PFSK-1 (cell line): ENCODE data around the gene LHX1.

Experiments used
- FOXP2 ChIP-seq: optimal IDR thresholded peaks from 2 replicates; pipeline ENCODE3; 2011; ENCODE audit warnings: borderline replicate concordance, control low read depth, inconsistent platforms; ENCODE audit not compliant: insufficient read depth; ENCODE audit errors: extremely low read length, extremely low read depth
- POLR2AphosphoS5 ChIP-seq: IDR thresholded peaks from 2 replicates; pipeline ENCODE4 v1.6.1; 2012; ENCODE audit warnings: low read depth, mild to moderate bottlenecking, control low read depth, low read length, moderate library complexity
- REST ChIP-seq, 2 experiments: IDR thresholded peaks; 2 replicates each; pipeline versions ENCODE4 v1.6.1 to v1.8.0; 2011 to 2012; ENCODE audit warnings: low read depth in 2 of 2, low read length in 2 of 2, control low read depth in 1 of 2, inconsistent platforms in 1 of 2, mild to moderate bottlenecking in 1 of 2, moderate library complexity in 1 of 2; ENCODE audit not compliant: insufficient read depth in 1 of 2
- SIN3A ChIP-seq: IDR thresholded peaks from 2 replicates; pipeline ENCODE4 v1.6.1; 2012; ENCODE audit warnings: mild to moderate bottlenecking, low read length, moderate library complexity, borderline replicate concordance; ENCODE audit not compliant: insufficient read depth
- TAF1 ChIP-seq: IDR thresholded peaks from 2 replicates; pipeline ENCODE4 v1.6.1; 2012; ENCODE audit warnings: low read length, control low read depth, borderline replicate concordance; ENCODE audit not compliant: insufficient read depth

LHX1 gene

DNA sequence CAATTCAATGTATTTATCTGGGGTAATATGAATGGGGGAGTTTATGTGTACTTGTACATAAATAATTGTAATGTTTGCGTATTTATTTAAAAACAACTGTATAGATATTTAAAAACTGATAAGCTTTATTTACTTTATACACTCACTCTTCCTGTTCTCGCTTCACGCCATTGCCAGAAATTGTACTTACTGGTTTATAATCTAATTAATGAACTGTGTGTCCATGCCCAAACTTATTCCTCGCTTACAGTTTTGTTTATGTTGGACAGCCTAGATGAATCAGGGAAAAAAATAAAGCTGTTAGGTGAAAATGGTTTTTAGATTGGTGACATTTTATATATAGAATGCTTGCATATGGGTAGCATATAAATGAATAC lies 42.3 kb downstream of the LHX1 start:
- no peak for TF ChIP-seq REST (IDR thresholded peaks at IDR 0.05; ENCODE audit: insufficient read depth in 1 of 2, low read depth in 2 of 2, low read length in 2 of 2)
- no peak for TF ChIP-seq POLR2AphosphoS5
- no peak for TF ChIP-seq FOXP2
- no peak for TF ChIP-seq TAF1
- peak; percentile 77; the same call in 1 of the 2 replicates for TF ChIP-seq SIN3A

DNA sequence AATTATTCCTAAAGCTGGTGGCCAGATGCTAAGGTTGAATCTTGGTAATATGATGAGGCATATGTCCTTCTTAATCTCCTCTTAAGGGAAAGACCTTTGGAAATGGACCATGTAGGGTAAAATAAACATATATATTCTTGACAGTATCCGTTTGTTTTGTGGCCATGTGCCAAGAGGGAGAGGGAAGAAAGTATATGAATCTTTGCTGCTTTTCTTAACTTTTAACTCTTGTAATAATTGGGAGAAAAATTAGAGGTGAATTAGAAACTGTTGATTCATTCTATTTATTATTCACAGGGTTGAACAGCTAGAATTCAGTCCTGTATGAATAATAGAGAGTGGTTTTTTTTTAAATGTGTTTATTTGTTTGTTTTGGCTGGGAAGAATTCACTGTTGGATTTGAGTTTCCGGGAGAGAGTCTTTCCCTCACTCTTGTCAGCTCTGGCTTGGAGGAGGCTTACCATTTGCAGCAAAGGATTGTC lies 43.0 kb downstream of the LHX1 start:
- TF ChIP-seq POLR2AphosphoS5 (no peak), TAF1 (no peak), REST (IDR thresholded peaks at IDR 0.05; ENCODE audit: insufficient read depth in 1 of 2, low read depth in 2 of 2, low read length in 2 of 2) (no peak), SIN3A (no peak), FOXP2 (no peak)

- no peak for TF ChIP-seq TAF1
- TF ChIP-seq FOXP2: no peak
- TF ChIP-seq REST (IDR thresholded peaks at IDR 0.05; ENCODE audit: insufficient read depth in 1 of 2, low read depth in 2 of 2, low read length in 2 of 2): no peak
- TF ChIP-seq SIN3A: no peak
- no peak for TF ChIP-seq POLR2AphosphoS5
Measured at GRCh38 chr17:36983618-36984017, 46.3 kb downstream of the LHX1 start.

DNA sequence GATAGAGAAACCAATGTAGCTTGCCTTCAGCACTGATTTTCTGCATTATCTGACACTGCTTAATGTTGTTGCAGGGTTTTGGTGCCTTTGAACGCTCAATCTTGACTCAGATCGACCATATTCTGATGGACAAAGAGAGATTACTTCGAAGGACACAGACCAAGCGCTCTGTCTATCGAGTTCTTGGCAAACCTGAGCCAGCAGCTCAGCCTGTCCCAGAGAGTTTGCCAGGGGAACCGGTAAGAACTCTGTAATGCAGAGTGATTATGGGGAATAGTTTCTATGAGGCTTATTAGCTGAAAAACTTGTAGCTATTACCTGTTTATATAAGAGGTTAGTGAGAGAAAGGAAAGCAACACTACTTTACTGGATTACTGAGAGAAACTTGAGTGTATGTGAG lies 51.9 kb downstream of the LHX1 start:
- TF ChIP-seq FOXP2 (no peak), REST (IDR thresholded peaks at IDR 0.05; ENCODE audit: insufficient read depth in 1 of 2, low read depth in 2 of 2, low read length in 2 of 2) (no peak), TAF1 (no peak)

DNA sequence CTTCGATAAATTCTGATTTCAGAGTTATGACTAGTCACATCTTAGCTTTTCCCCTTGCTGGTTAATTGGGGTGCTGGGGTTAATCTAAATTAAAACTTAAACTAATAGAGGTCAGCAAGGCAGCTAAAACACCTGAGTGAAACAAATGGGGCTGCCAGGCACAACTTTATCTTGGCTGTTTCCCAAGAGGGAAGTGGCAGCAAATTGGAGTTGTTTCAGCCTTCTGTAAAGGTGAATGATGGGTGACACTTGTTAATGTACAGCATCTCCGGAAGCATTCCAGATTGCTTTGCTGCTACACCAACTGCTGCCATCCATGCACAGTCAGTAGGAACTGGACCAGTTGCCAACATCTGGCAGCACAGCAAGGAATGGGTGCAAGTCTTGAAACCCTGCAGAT lies 55.4 kb downstream of the LHX1 start:
- no peak for TF ChIP-seq REST (IDR thresholded peaks at IDR 0.05; ENCODE audit: insufficient read depth in 1 of 2, low read depth in 2 of 2, low read length in 2 of 2)
- TF ChIP-seq TAF1: no peak
- no peak for TF ChIP-seq SIN3A
- no peak for TF ChIP-seq FOXP2
- no peak for TF ChIP-seq POLR2AphosphoS5
